Pons (tissue), 1 donor: ENCODE measurements around the gene MYL12A.
A peak's percentile ranks its signal among the peaks of the same experiment; 100 is the strongest.

Experiments used
- DNase-seq: peaks from one replicate; pipeline ENCODE4 v3.0.0-alpha.2; 2016; ENCODE audit warnings: low spot score

MYL12A gene

DNA sequence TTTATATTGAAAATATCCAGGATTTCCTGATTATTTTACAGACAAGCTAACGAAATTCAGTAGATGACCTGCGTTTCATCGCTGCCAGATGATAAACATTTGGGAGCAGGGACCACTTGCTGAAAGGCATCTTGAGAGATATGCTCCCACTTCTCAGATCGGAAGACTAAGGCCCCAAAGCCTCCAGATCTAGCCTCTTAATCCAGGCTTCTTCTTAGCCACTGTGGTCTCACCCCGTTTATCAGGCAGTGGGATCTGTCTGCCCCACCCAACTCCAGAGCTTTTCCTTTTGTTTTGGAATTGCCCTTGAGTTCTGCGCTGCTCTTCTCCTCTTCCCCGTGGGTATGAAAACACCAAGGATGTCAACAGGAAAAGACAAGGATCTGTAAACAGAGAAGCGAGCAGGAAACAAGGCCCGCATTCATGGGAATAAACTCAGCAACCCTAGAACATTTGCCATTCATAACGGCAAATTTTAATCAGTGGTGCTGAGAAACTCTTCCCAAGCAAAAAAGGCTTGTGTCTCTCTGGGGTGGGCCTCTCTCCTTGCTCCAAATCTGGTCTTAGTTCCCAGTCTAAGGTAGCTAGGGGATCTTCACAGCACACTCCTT, 35.8 kb downstream of the MYL12A start:
- peak; percentile 69 for DNase-seq

DNA sequence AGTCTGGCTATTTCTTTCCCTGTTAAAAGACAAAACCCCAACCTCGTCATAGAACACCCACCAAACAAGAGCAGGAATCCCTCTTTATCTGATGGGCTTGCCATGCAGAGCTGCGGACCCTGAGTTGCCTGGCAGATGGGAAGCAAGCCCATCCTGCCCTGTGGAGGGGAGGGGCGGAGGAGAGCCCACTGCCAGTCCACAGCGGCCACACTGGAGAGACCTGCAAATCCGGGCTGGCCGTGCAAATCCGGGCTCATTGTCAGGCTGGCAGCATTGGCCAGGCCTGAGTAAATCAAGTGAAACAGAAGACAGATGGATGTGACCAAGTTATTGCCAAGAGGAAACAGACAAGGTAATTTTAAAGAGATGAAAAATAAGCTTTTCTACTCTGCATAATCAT, 36.3 kb downstream of the MYL12A start:
- no peak for DNase-seq

DNA sequence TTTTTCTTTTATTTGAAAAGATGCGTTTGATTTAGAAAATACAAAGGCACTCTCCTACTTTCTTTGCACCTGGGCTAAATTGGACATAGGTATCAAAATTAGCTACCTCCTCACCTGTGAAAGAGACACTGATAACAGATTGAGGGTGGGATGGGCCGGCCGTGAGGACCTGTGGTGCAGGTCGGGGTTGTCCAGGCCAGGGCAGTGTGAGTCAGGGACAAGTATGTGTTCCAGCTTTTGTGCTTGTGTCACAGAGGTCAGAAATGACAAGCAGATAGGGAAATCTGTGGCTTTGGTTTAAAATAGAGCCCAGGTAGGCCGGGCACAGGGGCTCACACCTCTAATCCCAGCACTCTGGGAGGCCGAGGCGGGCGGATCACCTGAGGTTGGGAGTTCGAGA, 36.9 kb downstream of the MYL12A start:
- no peak for DNase-seq

DNA sequence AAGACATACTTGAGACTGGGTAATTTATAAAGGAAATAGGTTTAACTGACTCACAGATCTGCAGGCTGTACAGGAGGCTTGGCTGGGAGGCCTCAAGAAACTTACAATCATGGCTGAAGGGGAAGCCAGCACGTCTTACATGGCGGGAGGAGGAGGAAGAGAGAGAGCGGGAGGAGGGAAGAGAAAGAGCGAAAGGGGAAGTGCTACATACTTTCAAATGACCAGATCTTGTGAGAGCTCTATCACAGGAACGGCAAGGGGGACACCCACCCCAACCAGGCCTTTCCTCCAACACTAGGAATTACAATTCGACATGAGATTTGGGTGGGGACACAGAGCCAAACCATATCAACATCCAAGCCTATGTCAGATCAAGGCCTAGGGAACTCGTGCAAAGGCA, 38.6 kb downstream of the MYL12A start:
- DNase-seq, result no peak

- no peak for DNase-seq
Measured at GRCh38 chr18:3293196-3293951, 45.8 kb downstream of the MYL12A start.

DNA sequence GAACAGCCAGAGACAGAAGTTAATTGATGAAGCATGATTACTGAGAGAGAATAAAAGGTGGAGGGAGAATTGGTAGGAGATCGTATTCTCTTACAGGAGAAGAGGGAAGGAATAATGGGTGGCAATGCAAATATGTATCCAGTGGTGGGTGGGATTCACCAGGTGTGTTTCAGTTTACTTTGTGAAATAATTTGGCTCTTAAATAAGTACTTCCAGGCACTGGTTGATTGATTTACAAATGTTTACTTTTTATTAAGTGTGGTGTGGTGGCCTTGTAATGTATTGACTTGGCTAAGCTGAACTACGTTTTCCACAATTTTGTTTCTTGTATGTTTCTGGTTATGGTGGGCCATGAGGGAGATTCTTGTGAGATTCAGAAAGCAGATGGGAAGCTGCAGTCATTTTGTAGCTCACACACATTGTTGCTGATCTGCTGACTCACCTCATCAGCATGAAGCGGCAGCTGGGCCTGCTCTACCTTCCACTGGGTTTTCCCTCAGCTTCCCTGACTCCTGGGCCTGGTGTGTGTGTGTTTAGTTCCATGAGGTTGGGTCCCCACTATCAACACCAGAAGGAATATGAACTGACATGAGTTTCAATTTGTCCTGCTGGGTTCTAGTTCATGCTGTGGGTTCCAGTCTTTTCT, 47.0 kb downstream of the MYL12A start:
- no peak for DNase-seq

GRCh38 chr18:3297025-3297984, 49.7 kb downstream of the MYL12A start:
- peak; percentile 76 for DNase-seq

GRCh38 chr18:3304832-3305231, 57.2 kb downstream of the MYL12A start:
- DNase-seq, result no peak

GRCh38 chr18:3305354-3305762, 57.8 kb downstream of the MYL12A start:
- no peak for DNase-seq
